IPS-NIHi7 (cell line): ENCODE results near the gene DGKB.
A peak's percentile ranks its signal among the peaks of the same experiment; 100 is the strongest.

Experiments used
- DNase-seq: peaks from one replicate; pipeline ENCODE4 v3.0.0; 2012; ENCODE audit warnings: mixed read lengths; ENCODE audit errors: extremely low spot score

Gene DGKB

GRCh38 chr7:14125998-14126397, 776.6 kb downstream of the DGKB start:
- peak; percentile 18 for DNase-seq

GRCh38 chr7:14124716-14125115, 777.8 kb downstream of the DGKB start:
- no peak for DNase-seq

- no peak for DNase-seq
These were observed 778.6 kb downstream of the DGKB start for GRCh38 chr7:14123923-14124322.

DNA sequence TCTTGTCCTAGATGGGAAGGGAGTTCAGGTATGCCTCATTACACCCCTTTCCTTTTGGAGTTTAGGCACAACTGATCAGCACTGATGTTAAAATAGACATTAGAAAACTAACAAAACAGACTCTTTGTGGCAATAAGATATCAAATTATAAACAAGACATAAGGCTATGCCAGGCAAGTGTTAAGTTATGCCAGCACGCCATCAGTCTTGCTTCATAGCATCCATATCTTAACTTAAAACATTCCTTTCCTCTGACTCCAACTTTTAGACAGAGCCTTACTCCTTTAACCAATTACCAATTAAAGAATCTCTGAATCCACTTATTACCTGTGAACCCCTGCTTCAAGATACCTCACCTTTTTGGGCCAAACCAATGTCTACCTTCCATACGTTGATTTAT, 786.9 kb downstream of the DGKB start:
- DNase-seq, result no peak

DNA sequence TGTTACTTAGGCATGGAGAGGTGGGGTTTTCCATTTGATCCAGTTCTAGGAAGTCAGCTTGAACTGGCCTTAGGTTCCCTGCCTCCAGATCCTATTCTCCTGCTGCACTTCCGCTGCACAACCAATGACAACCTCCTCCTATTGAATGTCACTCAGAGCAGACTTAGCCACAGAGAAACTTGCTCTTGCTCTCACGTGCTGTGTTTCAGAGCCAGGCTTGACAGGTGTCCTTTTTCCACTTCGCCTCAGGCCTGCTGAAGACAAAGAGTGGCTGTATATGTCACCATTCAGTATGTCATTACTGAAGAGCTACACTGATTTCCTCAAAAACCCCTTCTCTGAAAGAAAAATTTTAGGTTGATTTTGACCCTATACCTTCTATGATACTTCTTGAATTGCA, 797.7 kb downstream of the DGKB start:
- DNase-seq, result no peak

DNA sequence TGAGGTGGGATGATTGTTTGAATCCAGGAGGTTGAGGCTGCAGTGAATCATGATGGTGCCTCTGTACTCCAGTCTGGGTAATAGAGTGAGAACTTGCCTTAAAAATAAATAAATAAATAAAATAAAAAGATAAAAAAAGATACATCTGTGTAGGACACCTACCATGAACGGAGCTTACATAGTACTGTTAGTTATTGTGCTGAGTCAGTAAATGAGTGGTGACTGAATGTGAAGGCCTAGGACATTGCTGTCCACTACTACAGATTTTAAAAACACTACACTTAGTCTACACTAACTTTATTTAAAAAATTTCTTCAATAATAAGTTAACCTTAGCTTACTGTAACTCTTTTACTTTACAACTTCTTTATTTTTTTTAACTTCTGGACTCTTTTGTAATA, 806.4 kb downstream of the DGKB start:
- DNase-seq, result no peak

- DNase-seq, result no peak
These were observed 807.2 kb downstream of the DGKB start for GRCh38 chr7:14095233-14095950.
